Measurements from ENCODE around the gene TM9SF2. TPM values are rescaled to one million over a fixed set of nuclear protein-coding genes. Genes with fewer than 3 reads are reported as not detected.
A peak's percentile ranks its signal among the peaks of the same experiment; 100 is the strongest.

TM9SF2 gene
- total and polyA plus RNA-seq, 11 donors, result 22.4 to 84.3 (median 68.2) TPM

GRCh38 chr13:99548448-99548847, 47.2 kb downstream of the TM9SF2 start:
- peak overlapping the region in 1 of 12 donors; percentile 64 for H3K27ac ChIP-seq
- H3K4me3 ChIP-seq, result no peak overlapping the region
- WGBS, 4 donors, result 70 to 85% (median 77%) methylated on average over 4 of the region's 4 CpGs
- no peak for TF ChIP-seq POLR2A (IDR thresholded peaks at IDR 0.05)
- TF ChIP-seq, protein P1, sequence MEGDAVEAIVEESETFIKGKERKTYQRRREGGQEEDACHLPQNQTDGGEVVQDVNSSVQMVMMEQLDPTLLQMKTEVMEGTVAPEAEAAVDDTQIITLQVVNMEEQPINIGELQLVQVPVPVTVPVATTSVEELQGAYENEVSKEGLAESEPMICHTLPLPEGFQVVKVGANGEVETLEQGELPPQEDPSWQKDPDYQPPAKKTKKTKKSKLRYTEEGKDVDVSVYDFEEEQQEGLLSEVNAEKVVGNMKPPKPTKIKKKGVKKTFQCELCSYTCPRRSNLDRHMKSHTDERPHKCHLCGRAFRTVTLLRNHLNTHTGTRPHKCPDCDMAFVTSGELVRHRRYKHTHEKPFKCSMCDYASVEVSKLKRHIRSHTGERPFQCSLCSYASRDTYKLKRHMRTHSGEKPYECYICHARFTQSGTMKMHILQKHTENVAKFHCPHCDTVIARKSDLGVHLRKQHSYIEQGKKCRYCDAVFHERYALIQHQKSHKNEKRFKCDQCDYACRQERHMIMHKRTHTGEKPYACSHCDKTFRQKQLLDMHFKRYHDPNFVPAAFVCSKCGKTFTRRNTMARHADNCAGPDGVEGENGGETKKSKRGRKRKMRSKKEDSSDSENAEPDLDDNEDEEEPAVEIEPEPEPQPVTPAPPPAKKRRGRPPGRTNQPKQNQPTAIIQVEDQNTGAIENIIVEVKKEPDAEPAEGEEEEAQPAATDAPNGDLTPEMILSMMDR (IDR thresholded peaks at IDR 0.05), result no peak
- no peak for ATAC-seq
- peaks cover 0 to 17% (median 0%) of the 10 kb centered on the region in 12 donors for H3K4me1 ChIP-seq
- intact Hi-C loops (cut with DNase I), result no loop called here
- H3K36me3 ChIP-seq, result peaks cover 0 to 100% (median 98%) of the 10 kb centered on the region in 9 donors
- DNase-seq, result no peak
- no peaks in the 10 kb centered on the region for H3K27me3 ChIP-seq
- no peaks in the 10 kb centered on the region for H3K9me3 ChIP-seq

GRCh38 chr13:99553033-99553432, 51.8 kb downstream of the TM9SF2 start:
- TF ChIP-seq POLR2A (IDR thresholded peaks at IDR 0.05), result no peak
- TF ChIP-seq, protein P1 (IDR thresholded peaks at IDR 0.05), result no peak
- no peak overlapping the region for H3K27ac ChIP-seq
- H3K4me3 ChIP-seq, result no peak overlapping the region
- peaks cover 0 to 100% (median 94%) of the 10 kb centered on the region in 9 donors for H3K36me3 ChIP-seq
- no peaks in the 10 kb centered on the region for H3K27me3 ChIP-seq
- ATAC-seq, result no peak
- peaks cover 0 to 9% (median 0%) of the 10 kb centered on the region in 12 donors for H3K4me1 ChIP-seq
- H3K9me3 ChIP-seq, result no peaks in the 10 kb centered on the region
- intact Hi-C loops (cut with DNase I), result no loop called here
- 83 to 90% (median 86%) methylated on average over 5 of the region's 5 CpGs for WGBS, 4 donors
- DNase-seq, result no peak

DNA sequence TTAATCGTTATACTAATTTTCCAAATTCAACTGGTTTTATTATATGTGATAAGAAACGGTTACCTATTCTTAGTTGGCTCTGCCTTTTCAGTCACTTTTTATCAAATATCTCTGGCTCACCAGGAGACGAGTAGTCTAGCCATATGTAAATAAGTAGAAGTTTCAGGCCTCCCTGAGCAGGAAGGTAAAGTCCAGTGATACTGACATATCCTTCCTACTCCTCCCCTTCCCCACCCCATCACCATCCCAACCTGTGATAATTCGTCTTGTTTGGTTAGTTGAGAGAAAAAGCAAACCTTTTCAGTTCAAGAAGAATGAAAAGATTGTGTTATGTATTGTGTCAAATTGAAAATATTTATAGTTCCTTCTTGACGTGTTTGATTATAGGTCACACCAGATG, 53.9 kb downstream of the TM9SF2 start:
- Histone ChIP-seq H3K27me3 (no peaks in the 10 kb centered on the region), H3K9me3 (no peaks in the 10 kb centered on the region), H3K27ac (no peak overlapping the region), H3K4me3 (no peak overlapping the region), H3K36me3 (peaks cover 0 to 100% (median 96%) of the 10 kb centered on the region in 9 donors), H3K4me1 (no peaks in the 10 kb centered on the region)
- 79 to 87% (median 83%) methylated on average over 5 of the region's 5 CpGs for WGBS, 4 donors
- DNase-seq, result no peak
- TF ChIP-seq POLR2A (IDR thresholded peaks at IDR 0.05), result no peak
- TF ChIP-seq, protein P1 (IDR thresholded peaks at IDR 0.05), result no peak
- intact Hi-C loops (cut with DNase I), result no loop called here
- ATAC-seq, result no peak

DNA sequence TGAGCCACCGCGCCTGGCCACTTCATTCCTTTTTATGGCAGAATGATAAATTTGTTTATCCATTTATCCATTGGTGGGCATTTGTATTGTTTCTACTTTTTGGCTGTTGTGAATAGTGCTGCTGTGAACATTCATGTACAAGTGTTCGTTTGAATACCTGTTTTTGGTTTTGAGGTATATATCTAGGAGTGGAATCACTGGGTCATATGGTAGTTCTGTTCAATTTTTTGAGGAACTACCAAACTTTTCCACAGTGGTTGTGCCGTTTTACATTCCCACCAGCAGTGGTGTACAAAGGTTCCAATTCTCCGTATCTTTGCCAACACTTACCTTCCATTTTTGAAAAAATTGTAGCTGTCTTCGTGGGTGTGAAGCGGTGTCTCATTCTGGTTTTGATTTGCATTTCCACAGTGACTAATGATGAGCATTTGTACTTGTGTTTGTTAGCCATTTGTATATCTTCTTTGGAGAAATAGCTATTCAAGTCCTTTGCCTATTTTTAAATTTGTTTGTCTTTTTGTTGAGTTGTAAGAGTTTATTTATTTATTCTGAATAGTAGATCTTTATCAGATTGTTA, 55.7 kb downstream of the TM9SF2 start:
- intact Hi-C loops (cut with DNase I), result no loop called here
- Histone ChIP-seq H3K4me3 (no peak overlapping the region), H3K9me3 (no peaks in the 10 kb centered on the region), H3K4me1 (no peaks in the 10 kb centered on the region), H3K27ac (no peak overlapping the region), H3K27me3 (no peaks in the 10 kb centered on the region), H3K36me3 (peaks cover 2 to 100% (median 95%) of the 10 kb centered on the region in 9 donors)
- DNase-seq (no peak), ATAC-seq (no peak)
- TF ChIP-seq POLR2A (IDR thresholded peaks at IDR 0.05), result no peak
- TF ChIP-seq, protein P1 (IDR thresholded peaks at IDR 0.05), result no peak
- WGBS, 4 donors, result 96 to 97% (median 97%) methylated on average over 7 of the region's 7 CpGs

All from heart left ventricle (tissue), 16 donors.